B cell (primary cell): ENCODE data around the gene ABCA8.

ENCODE experiments used
- EZH2 ChIP-seq: IDR thresholded peaks from 2 replicates; pipeline ENCODE4 v1.6.1; 2012; ENCODE audit warnings: borderline replicate concordance, low read depth, mild to moderate bottlenecking, moderate library complexity, low read length; ENCODE audit not compliant: insufficient read depth, poor library complexity, severe bottlenecking
- TF ChIP-seq, protein P1 (sequence below): fragments of 200-600 bp; IDR thresholded peaks from one replicate; pipeline ENCODE4 v1.8.0; 2022; ENCODE audit warnings: antibody characterized with exemption, mild to moderate bottlenecking

DNA sequence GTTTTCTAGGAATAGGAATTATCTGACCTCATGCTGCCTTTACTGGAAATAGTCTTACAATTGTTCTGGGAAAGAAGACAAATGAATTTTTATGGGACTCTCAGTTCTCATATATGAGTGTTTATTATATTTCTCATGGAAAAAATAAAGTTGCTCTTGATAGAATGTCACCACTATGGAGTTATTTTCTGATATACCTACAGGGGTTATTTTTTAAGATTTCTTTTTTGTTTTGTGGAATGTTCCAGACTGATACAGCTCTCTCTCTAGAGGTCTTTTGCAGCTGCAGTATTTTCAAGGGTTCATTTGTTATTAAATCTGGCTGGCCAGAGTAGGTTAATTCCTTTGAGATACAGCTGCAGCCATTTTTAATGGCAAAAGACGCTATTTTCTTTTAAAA is 100.7 kb downstream of the ABCA8 start:
- TF ChIP-seq, protein P1, sequence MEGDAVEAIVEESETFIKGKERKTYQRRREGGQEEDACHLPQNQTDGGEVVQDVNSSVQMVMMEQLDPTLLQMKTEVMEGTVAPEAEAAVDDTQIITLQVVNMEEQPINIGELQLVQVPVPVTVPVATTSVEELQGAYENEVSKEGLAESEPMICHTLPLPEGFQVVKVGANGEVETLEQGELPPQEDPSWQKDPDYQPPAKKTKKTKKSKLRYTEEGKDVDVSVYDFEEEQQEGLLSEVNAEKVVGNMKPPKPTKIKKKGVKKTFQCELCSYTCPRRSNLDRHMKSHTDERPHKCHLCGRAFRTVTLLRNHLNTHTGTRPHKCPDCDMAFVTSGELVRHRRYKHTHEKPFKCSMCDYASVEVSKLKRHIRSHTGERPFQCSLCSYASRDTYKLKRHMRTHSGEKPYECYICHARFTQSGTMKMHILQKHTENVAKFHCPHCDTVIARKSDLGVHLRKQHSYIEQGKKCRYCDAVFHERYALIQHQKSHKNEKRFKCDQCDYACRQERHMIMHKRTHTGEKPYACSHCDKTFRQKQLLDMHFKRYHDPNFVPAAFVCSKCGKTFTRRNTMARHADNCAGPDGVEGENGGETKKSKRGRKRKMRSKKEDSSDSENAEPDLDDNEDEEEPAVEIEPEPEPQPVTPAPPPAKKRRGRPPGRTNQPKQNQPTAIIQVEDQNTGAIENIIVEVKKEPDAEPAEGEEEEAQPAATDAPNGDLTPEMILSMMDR, result no peak
- no peak for TF ChIP-seq EZH2
